Limb (tissue), 2 donors: ENCODE results near the gene HDAC2.
"Not testable (repeated sequence)": the region's sequence is repeated elsewhere in the genome, so short reads cannot be mapped to it uniquely, and the experiment has no call there.

Experiments used
- DNase-seq, 2 donors: peaks; one replicate each; pipeline ENCODE4 v3.0.0-alpha.2; 2016; ENCODE audit errors: extremely low spot score in 2 of 2

Gene HDAC2

GRCh38 chr6:113976806-113977205, 5.9 kb upstream of the HDAC2 start:
- DNase-seq = no peak

- DNase-seq = no peak
Observed at GRCh38 chr6:113971741-113972140, 793 bp upstream of the HDAC2 start.

- peak; percentile 58 to 84 for DNase-seq
Observed at GRCh38 chr6:113969888-113970804, 802 bp downstream of the HDAC2 start.

GRCh38 chr6:113968472-113968871, 2.5 kb downstream of the HDAC2 start:
- no peak for DNase-seq

GRCh38 chr6:113967777-113968176, 3.2 kb downstream of the HDAC2 start:
- DNase-seq = no peak

GRCh38 chr6:113960795-113961194, 10.2 kb downstream of the HDAC2 start:
- DNase-seq = no peak

GRCh38 chr6:113959235-113959634, 11.7 kb downstream of the HDAC2 start:
- DNase-seq = no peak

- no peak for DNase-seq
Observed at GRCh38 chr6:113954653-113955052, 16.3 kb downstream of the HDAC2 start.

GRCh38 chr6:113953346-113953745, 17.6 kb downstream of the HDAC2 start:
- no peak for DNase-seq

- DNase-seq = no peak
Observed at GRCh38 chr6:113949499-113949898, 21.4 kb downstream of the HDAC2 start.

- DNase-seq = no peak
Observed at GRCh38 chr6:113944701-113945100, 26.2 kb downstream of the HDAC2 start.

GRCh38 chr6:113939825-113940224, 31.1 kb downstream of the HDAC2 start:
- DNase-seq = no peak

- peak in 1 of 2 donors; percentile 84 for DNase-seq
Observed at GRCh38 chr6:113936093-113936934, 34.6 kb downstream of the HDAC2 start.

- DNase-seq = no peak
Observed at GRCh38 chr6:113934101-113934500, 36.8 kb downstream of the HDAC2 start.

- not testable (repeated sequence) for DNase-seq
Observed at GRCh38 chr6:113931907-113932306, 39.0 kb downstream of the HDAC2 start.

- DNase-seq = no peak
Observed at GRCh38 chr6:113930183-113930582, 40.8 kb downstream of the HDAC2 start.

- DNase-seq = no peak
Observed at GRCh38 chr6:113927001-113927400, 43.9 kb downstream of the HDAC2 start.

- no peak for DNase-seq
Observed at GRCh38 chr6:113925378-113925777, 45.6 kb downstream of the HDAC2 start.

- peak in 1 of 2 donors; percentile 87 for DNase-seq
Observed at GRCh38 chr6:113924312-113924723, 46.6 kb downstream of the HDAC2 start.

GRCh38 chr6:113923526-113923925, 47.4 kb downstream of the HDAC2 start:
- DNase-seq = peak in 1 of 2 donors; percentile 38

GRCh38 chr6:113921299-113921904, 49.5 kb downstream of the HDAC2 start:
- no peak for DNase-seq
